PC-9 (cell line): ENCODE data around the gene PLA2G2C.

Experiments
- CTCF ChIP-seq: fragments of 200-600 bp; sonication (generic); conservative IDR thresholded peaks from 2 replicates; pipeline ENCODE4 v1.6.1; 2017; ENCODE audit warnings: mixed run types, antibody characterized with exemption, mild to moderate bottlenecking, moderate library complexity
- EZH2 ChIP-seq: fragments of 200-600 bp; sonication (generic); IDR thresholded peaks from 2 replicates; pipeline ENCODE4 v1.8.0; 2017; ENCODE audit warnings: antibody characterized with exemption, low read depth

DNA sequence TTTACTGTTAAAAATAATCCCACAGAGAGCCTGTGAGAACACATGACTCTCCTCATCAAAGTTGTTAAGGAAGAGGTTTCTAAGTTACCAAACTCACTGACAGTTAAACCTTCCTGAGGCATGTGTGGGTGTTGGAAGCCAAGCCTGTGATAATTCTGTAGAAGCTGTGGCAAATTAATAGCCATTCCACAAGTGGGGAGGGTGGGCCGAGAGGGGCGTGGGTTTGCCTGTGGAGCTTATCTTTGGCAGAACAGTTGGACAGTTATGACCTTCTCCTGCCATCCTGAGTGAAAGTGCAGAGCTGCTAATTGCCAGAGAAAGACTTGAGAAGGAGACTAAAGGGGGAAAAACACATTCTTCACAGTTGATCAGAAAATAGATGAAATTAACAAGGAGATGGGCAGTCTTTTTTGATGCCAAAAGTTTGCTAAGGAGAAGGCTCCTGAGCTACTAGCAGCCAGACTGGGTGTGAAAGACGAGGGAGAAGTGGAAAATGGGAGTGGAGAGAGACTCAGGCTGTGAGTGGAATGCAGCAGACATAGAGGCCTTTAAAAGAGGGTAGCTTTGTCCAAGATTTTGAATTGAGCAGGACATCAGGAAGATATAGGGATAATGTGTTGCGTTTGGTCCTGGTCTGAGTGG lies 1.6 kb upstream of the PLA2G2C start:
- TF ChIP-seq CTCF (no peak), EZH2 (no peak)
